Muscle of arm (tissue), 14 donors: ENCODE measurements around the gene CCDC92B. TPM values are rescaled to one million over a fixed set of nuclear protein-coding genes. Genes with fewer than 3 reads are reported as not detected.
"Not testable (repeated sequence)": the region's sequence is repeated elsewhere in the genome, so short reads cannot be mapped to it uniquely, and the experiment has no call there.

Experiments used
- DNase-seq: peaks from one replicate; pipeline ENCODE4 v3.0.0-alpha.2; 2013
- long read RNA-seq, 11 donors: transcript quantifications; one replicate each; lab custom pipeline, GENCODE V29; 2026
- polyA plus RNA-seq, 12 donors: library from polyadenylated mRNA; unstranded; fragments of 120-200 nt; gene quantifications; one replicate each; pipeline ENCODE4 v1.2.1, GENCODE V29; 2013; ENCODE audit not compliant: insufficient read length in 12 of 12

The CCDC92B gene
- under 1 TPM in 9 of 12 donors, not detected in 3; 0.09 to 0.47 (median 0.16) TPM for polyA plus RNA-seq
- long read RNA-seq, donor 1, partial matches to known transcripts = 0 of 4 reads
- long read RNA-seq, donor 1, other reads (novel, unspliced or antisense) = 0 of 4 reads
- long read RNA-seq, donor 2 = 0 reads
- long read RNA-seq, donor 3 = 0 reads
- long read RNA-seq, donor 4 = 0 reads
- long read RNA-seq, donor 5 = 0 reads
- long read RNA-seq, donor 6 = 0 reads
- long read RNA-seq, donor 7, partial matches to known transcripts = 0 of 1 reads
- long read RNA-seq, donor 7, other reads (novel, unspliced or antisense) = 0 of 1 reads
- long read RNA-seq, donor 8, partial matches to known transcripts = 0 of 1 reads
- long read RNA-seq, donor 8, other reads (novel, unspliced or antisense) = 0 of 1 reads
- long read RNA-seq, donor 9 = 0 reads
- long read RNA-seq, donor 10 = 0 reads
- long read RNA-seq, donor 11 = 0 reads

- DNase-seq = no peak
Measured at GRCh38 chr17:2749058-2749783, at the start of gene CCDC92B. TSS of gene CCDC92B (minus strand) at chr17:2749652. CDS start at chr17:2735145, 14,507 bp downstream.

GRCh38 chr17:2798678-2799077 is 49.2 kb upstream of the CCDC92B start:
- DNase-seq = no peak

- DNase-seq = no peak
Measured at GRCh38 chr17:2798188-2798587, 48.7 kb upstream of the CCDC92B start.

GRCh38 chr17:2797637-2798036 is 48.2 kb upstream of the CCDC92B start:
- DNase-seq = no peak

- DNase-seq = no peak
Measured at GRCh38 chr17:2797226-2797625, 47.8 kb upstream of the CCDC92B start.

- no peak for DNase-seq
Measured at GRCh38 chr17:2796164-2797125, 47.0 kb upstream of the CCDC92B start, which contains the start of gene RAP1GAP2. TSS of gene RAP1GAP2 (plus strand) at chr17:2796438. CDS start at chr17:2796528, 90 bp downstream.

- DNase-seq = no peak
Measured at GRCh38 chr17:2795441-2796163, 46.1 kb upstream of the CCDC92B start.

- no peak for DNase-seq
Measured at GRCh38 chr17:2794111-2794803, 44.8 kb upstream of the CCDC92B start.

GRCh38 chr17:2792366-2793169 is 43.1 kb upstream of the CCDC92B start:
- no peak for DNase-seq

GRCh38 chr17:2789700-2790099 is 40.2 kb upstream of the CCDC92B start:
- DNase-seq = no peak

- DNase-seq = peak; percentile 69
Measured at GRCh38 chr17:2786176-2786881, 36.9 kb upstream of the CCDC92B start.

GRCh38 chr17:2785376-2785775 is 35.9 kb upstream of the CCDC92B start:
- not testable (repeated sequence) for DNase-seq

- no peak for DNase-seq
Measured at GRCh38 chr17:2784864-2785263, 35.4 kb upstream of the CCDC92B start.

GRCh38 chr17:2783310-2784030 is 34.0 kb upstream of the CCDC92B start:
- DNase-seq = no peak

GRCh38 chr17:2782055-2782454 is 32.6 kb upstream of the CCDC92B start:
- no peak for DNase-seq

GRCh38 chr17:2781598-2781997 is 32.1 kb upstream of the CCDC92B start:
- DNase-seq = not testable (repeated sequence)

- no peak for DNase-seq
Measured at GRCh38 chr17:2780931-2781454, 31.5 kb upstream of the CCDC92B start.

- no peak for DNase-seq
Measured at GRCh38 chr17:2780256-2780655, 30.8 kb upstream of the CCDC92B start.
